Thymus (tissue), 11 donors: ENCODE measurements around the gene CTSA. TPM values are rescaled to one million over a fixed set of nuclear protein-coding genes. Genes with fewer than 3 reads are reported as not detected.
A peak's percentile ranks its signal among the peaks of the same experiment; 100 is the strongest.

Experiments
- DNase-seq, 9 donors: peaks; one replicate each; pipeline ENCODE4 v3.0.0-alpha.2; 2013; ENCODE audit warnings: low spot score in 9 of 9, low read depth in 6 of 9, missing footprints in 1 of 9
- H3K27ac ChIP-seq, 2 donors: one replicate each; pipeline ENCODE4 v1.5.1; 2013; ENCODE audit warnings: control low read depth in 1 of 2, low read depth in 1 of 2, low read length in 1 of 2, mild to moderate bottlenecking in 1 of 2, moderate library complexity in 1 of 2
- H3K27me3 ChIP-seq, 2 donors: one replicate each; pipeline ENCODE4 v1.5.1; 2013; ENCODE audit warnings: low read length in 1 of 2; ENCODE audit not compliant: control insufficient read depth in 2 of 2, insufficient read depth in 1 of 2
- H3K36me3 ChIP-seq, 2 donors: one replicate each; pipeline ENCODE4 v1.5.1; 2013; ENCODE audit warnings: low read length in 1 of 2, mild to moderate bottlenecking in 1 of 2, moderate library complexity in 1 of 2; ENCODE audit not compliant: control insufficient read depth in 2 of 2, insufficient read depth in 2 of 2
- H3K4me1 ChIP-seq, 2 donors: one replicate each; pipeline ENCODE4 v1.5.1; 2013; ENCODE audit warnings: low read length in 2 of 2; ENCODE audit not compliant: control insufficient read depth in 2 of 2, insufficient read depth in 2 of 2
- H3K4me3 ChIP-seq, 2 donors: one replicate each; pipeline ENCODE4 v1.5.1; 2013; ENCODE audit warnings: low read length in 2 of 2, control low read depth in 1 of 2, mild to moderate bottlenecking in 1 of 2
- H3K9me3 ChIP-seq, 2 donors: one replicate each; pipeline ENCODE4 v1.5.1; 2013; ENCODE audit warnings: low read length in 1 of 2, mild to moderate bottlenecking in 1 of 2; ENCODE audit not compliant: control insufficient read depth in 2 of 2, insufficient read depth in 1 of 2
- WGBS: extraction: QIAGEN DNeasy Blood & Tissue Kit; methylation state at CpG from one replicate; pipeline ENCODE4 v1.1.7; 2013; 5-methylcytosine and 5-hydroxymethylcytosine counted together
- polyA plus RNA-seq: library from polyadenylated mRNA; stranded (reverse); fragments of 200-250 nt; gene quantifications from one replicate; pipeline ENCODE4 v1.2.3, GENCODE V29; 2013
- total RNA-seq: library from RNA; stranded (reverse); fragments of 120-200 nt; gene quantifications from one replicate; pipeline ENCODE4 v1.2.4, GENCODE V29; 2013
- donor health status: healthy.

Gene CTSA
- total and polyA plus RNA-seq, 2 donors, result 19.9 to 56.0 TPM

DNA sequence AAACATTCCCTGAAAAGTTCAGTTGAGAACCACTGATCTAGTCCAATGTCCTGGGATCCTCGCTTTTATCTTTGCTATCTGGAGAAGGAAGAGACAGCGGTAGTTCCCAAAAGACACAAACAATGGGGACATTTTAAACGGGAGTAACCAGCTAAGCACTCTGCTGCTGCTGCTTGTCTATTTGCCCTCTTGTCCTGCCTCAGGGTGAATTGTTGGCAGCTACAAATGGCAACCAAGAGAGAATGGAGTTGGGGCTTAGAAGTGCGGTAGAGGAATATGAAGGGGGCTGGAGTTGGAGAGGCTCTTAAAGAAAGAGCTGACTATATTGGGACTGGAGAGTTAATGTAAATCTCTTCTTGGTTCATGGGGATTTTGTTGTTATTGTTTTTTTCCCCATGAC, 16.6 kb upstream of the CTSA start:
- H3K4me1 ChIP-seq, result no peaks in the 10 kb centered on the region
- no peak overlapping the region for H3K4me3 ChIP-seq
- H3K9me3 ChIP-seq, result no peaks in the 10 kb centered on the region
- no peak overlapping the region for H3K27ac ChIP-seq
- 93% methylated on average over 4 of the region's 4 CpGs for WGBS
- H3K27me3 ChIP-seq, result no peaks in the 10 kb centered on the region
- H3K36me3 ChIP-seq, result peaks cover 20 to 26% of the 10 kb centered on the region in 2 donors
- no peak for DNase-seq

DNA sequence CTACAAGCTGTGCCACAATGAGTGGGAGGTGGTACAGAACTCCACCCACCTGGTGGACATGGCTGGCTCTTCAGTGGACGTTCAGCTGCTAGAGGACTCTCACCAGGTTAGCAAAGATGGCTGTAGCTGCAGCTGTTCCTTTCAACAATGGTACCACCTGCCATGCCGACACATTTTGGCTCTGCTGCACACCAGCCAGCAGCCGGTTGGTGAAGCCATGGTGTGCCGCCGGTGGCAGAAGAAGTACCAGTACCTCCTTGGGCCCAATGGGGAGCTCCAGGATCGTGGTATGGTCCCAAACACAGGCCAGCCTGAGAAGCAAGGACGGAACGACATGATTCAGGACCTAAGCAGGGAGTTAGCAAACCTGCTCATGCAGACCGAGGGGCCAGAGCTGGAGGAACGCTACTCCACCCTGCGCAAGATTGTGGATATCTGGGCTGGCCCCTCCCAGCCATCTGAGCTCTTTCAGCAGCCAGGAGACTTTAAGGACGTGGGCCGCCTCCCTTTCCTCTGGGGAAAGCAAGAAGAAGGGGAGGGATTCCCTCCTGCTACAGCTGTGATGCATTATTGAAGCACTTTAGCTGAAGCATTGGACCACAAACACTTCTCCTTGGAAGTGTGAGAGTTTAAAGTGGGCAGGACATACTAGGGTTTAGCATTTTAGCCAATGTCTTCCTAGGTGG, 12.9 kb upstream of the CTSA start:
- H3K36me3 ChIP-seq, result peaks cover 27 to 32% of the 10 kb centered on the region in 2 donors
- peaks cover 0 to 1% of the 10 kb centered on the region in 2 donors for H3K9me3 ChIP-seq
- no peak overlapping the region for H3K27ac ChIP-seq
- DNase-seq, result no peak
- no peaks in the 10 kb centered on the region for H3K27me3 ChIP-seq
- 96% methylated on average over 13 of the region's 13 CpGs for WGBS
- H3K4me1 ChIP-seq, result peaks cover 0 to 8% of the 10 kb centered on the region in 2 donors
- no peak overlapping the region for H3K4me3 ChIP-seq

DNA sequence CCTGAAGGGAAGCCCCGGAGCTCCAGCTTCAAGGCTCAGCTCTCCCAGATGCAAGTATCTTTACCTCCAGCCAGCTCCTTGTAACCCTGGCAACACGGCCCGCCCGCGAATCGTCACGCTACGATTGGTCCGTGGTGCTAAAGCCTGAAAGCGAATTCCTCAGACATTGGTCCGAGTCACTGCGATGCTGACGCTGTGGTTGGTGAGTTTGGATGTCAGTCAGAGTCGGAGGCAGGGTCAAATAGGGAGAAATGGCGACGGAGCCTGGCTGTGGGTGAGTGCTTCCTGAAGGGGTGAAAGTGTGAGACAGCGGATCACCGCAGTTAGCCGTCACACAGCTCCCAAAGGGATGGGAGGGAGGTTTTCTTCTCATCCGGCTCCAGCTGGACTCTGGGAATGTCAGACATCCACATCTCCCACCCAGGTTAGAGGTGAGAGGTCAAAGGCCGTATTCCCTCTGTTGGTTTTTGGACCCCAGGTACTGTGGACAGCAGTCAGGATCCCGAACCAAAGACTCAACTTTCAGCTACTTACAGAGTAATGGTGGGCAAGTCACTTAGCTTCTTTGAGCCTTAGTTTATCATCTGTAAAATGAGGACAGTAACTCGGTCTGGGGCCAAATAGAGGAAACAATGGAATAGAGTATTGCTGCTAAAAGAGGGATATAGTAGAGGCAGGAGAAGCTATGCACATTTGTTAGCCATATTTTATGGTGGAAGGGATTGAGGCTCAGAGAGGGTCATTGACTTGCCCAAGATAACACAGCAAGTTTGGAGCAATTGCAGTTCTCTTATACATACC, 9.9 kb upstream of the CTSA start, which contains the start of gene ZSWIM1:
Gene ZSWIM1 (plus strand): TSS at position 240 of the 801 bp plus-strand sequence. CDS start 1,366 bp downstream, outside the sequence.
- Histone ChIP-seq H3K27me3 (no peaks in the 10 kb centered on the region), H3K9me3 (peaks cover 0 to 1% of the 10 kb centered on the region in 2 donors), H3K4me1 (peaks cover 0 to 15% of the 10 kb centered on the region in 2 donors), H3K4me3 (peak within 1 kb of the TSS; percentile 70 to 84), H3K36me3 (peaks cover 35 to 48% of the 10 kb centered on the region in 2 donors), H3K27ac (peak within 1 kb of the TSS; percentile 50 to 82)
- under 1% methylated on average over 23 of the region's 23 CpGs for WGBS
- DNase-seq, result peak; percentile 97 to 100 (median 100)

DNA sequence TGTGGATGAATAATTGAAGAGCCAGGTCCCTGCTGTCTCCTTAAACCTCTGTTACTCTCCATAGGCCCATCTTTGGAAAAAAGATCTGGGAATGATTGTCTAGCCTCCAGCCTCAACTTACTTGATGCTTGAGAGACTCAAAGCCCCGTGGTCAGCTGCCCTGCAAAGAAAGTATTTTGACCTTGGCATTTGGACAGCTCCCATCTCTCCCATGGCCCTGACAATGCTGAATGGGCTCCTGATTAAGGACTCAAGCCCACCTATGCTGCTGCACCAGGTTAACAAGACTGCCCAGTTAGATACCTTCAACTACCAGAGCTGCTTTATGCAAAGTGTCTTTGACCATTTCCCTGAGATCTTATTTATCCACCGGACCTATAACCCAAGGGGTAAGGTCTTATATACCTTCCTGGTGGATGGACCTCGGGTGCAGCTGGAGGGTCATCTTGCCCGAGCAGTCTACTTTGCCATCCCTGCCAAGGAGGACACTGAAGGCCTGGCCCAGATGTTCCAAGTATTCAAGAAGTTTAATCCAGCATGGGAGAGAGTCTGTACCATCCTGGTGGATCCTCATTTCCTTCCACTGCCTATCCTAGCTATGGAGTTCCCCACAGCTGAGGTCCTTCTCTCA, 8.6 kb upstream of the CTSA start:
- no peak overlapping the region for H3K27ac ChIP-seq
- H3K27me3 ChIP-seq, result no peaks in the 10 kb centered on the region
- DNase-seq, result no peak
- H3K36me3 ChIP-seq, result peaks cover 35 to 48% of the 10 kb centered on the region in 2 donors
- H3K9me3 ChIP-seq, result peaks cover 0 to 1% of the 10 kb centered on the region in 2 donors
- H3K4me3 ChIP-seq, result no peak overlapping the region
- 97% methylated on average over 4 of the region's 4 CpGs for WGBS
- H3K4me1 ChIP-seq, result peaks cover 0 to 15% of the 10 kb centered on the region in 2 donors

DNA sequence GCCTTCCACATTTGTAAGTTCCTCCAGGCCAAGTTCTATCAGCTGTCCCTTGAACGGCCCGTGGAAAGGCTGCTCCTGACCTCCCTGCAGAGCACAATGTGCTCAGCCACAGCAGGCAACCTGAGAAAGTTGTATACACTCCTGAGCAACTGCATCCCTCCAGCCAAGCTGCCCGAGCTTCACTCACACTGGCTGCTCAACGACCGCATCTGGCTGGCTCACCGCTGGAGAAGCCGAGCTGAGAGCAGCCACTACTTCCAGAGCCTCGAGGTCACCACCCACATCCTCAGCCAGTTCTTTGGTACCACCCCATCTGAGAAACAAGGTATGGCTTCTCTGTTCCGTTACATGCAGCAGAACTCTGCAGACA, 8.1 kb upstream of the CTSA start:
- DNase-seq, result no peak
- Histone ChIP-seq H3K9me3 (peaks cover 0 to 1% of the 10 kb centered on the region in 2 donors), H3K4me3 (no peak overlapping the region), H3K27me3 (no peaks in the 10 kb centered on the region), H3K4me1 (peaks cover 0 to 15% of the 10 kb centered on the region in 2 donors), H3K27ac (no peak overlapping the region), H3K36me3 (peaks cover 30 to 43% of the 10 kb centered on the region in 2 donors)
- WGBS, result 95% methylated on average over 9 of the region's 9 CpGs

DNA sequence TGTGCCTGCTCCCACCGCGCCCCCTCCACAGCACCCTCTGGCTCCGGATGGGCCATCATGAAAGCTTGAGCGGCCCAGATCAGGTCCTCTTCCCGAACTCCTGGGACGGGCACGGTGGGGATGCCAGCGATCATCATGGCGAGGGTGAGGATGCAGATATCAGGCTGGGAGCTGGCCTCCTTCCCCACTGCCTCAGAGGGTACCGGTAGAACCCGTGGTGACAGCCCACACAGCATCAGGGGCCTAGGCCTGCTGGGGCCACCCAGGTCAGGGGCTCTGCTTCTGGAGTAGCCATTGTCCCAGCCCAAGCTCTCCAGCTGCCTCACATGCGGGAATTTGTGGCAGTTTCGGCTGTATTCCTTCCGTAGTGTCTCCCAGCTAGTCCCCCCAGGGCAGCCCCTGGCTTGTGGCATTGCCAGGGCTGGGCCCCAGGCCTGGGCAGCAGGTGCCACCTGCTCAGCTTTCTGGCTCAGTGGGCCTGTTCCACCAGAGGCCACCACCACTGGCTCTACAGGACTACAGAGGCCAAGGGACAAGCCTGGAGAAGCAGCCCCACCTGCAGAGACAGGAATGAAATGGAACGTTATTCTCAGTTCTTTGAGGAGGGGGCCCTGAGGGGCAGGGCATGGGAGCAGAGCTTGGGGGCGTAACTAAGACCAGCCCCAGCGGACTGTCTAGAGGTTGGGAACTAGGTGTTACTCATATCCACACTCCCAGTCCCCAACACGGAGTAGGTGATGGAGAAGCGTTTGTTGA, 4.4 kb upstream of the CTSA start:
- WGBS, result 96% methylated on average over 19 of the region's 19 CpGs
- Histone ChIP-seq H3K36me3 (peaks cover 24 to 33% of the 10 kb centered on the region in 2 donors), H3K27ac (no peak overlapping the region), H3K9me3 (no peaks in the 10 kb centered on the region), H3K4me3 (no peak overlapping the region), H3K4me1 (peaks cover 10 to 24% of the 10 kb centered on the region in 2 donors), H3K27me3 (peaks cover 0 to 7% of the 10 kb centered on the region in 2 donors)
- DNase-seq, result no peak

DNA sequence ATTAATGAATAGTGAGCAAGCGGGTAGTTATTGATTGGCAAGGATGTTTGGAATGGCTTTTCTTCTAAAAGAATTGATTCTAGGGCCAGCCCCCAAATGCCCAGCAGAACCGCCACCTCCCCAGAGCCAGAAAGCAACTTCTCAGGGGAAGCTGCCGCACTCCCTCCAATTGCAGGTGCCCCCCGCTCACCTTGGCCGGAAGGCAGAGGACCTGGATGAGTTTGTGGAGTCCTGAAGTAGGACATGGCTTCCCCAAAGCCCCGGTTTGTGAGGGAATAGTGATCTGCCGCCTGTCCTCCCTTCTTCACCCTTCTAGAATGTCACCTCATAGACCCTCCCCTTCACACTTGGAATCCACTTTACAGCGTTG, 3.8 kb upstream of the CTSA start, which contains the start of gene SPATA25:
Gene SPATA25 (minus strand): TSS at position 277 of the 370 bp plus-strand sequence. CDS start 32 bp downstream, at position 245.
- H3K27me3 ChIP-seq, result peaks cover 0 to 7% of the 10 kb centered on the region in 2 donors
- WGBS, result 96% methylated on average over 8 of the region's 8 CpGs
- no peak for DNase-seq
- H3K9me3 ChIP-seq, result no peaks in the 10 kb centered on the region
- H3K4me1 ChIP-seq, result peaks cover 14 to 29% of the 10 kb centered on the region in 2 donors
- no peak within 1 kb of the TSS for H3K27ac ChIP-seq
- H3K4me3 ChIP-seq, result no peak within 1 kb of the TSS
- H3K36me3 ChIP-seq, result peaks cover 24 to 33% of the 10 kb centered on the region in 2 donors

DNA sequence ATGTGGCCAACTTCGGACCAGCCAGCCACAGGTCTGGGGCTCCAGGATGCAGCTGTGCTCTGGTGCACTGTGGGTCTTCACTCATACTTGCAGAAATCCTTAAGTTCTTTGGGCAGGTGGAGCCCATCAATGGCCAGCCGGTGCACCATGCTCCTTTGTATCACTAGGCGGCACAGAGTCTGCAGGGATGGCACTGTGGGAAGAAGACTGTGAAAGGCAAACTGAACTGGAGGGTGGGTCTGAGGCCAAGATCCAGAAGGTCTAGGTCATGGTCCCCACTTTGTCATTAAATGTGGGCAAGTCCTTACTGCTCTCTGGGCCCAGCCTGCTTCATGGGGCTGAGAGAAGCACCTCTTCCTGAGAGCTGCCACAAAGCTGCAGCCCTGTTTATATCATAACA, 2.5 kb upstream of the CTSA start:
- no peak overlapping the region for H3K27ac ChIP-seq
- 94% methylated on average over 3 of the region's 3 CpGs for WGBS
- peaks cover 0 to 7% of the 10 kb centered on the region in 2 donors for H3K27me3 ChIP-seq
- peaks cover 19 to 20% of the 10 kb centered on the region in 2 donors for H3K36me3 ChIP-seq
- no peak for DNase-seq
- no peaks in the 10 kb centered on the region for H3K9me3 ChIP-seq
- H3K4me1 ChIP-seq, result peaks cover 14 to 29% of the 10 kb centered on the region in 2 donors
- no peak overlapping the region for H3K4me3 ChIP-seq
